ENCODE data around the gene LEAP2.

DNA sequence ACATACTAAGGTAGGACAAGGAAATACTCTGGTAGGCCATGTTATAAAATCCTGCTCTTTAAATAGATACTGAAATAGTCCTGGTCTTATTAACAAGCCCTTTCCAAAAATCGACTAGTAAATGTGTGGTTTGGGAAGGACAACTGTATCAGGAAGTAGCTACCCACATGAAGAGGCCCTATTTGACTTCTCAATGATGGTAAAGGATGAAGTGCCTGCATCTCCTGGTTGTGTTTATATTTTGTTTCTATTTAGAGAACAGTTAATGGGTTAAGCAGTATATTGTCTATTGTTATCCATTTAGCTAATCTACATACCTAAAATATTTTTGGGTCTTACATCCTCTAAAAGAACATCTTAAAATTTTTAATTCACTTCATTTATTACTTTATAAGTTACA is 19.7 kb upstream of the LEAP2 start:
- TF ChIP-seq ZNF433 (tag by site-specific recombination; IDR thresholded peaks at IDR 0.05; ENCODE audit: low read depth) (no peak), YY1 (tag by site-specific recombination; IDR thresholded peaks at IDR 0.05) (no peak), ZNF514 (tag by site-specific recombination; IDR thresholded peaks at IDR 0.05) (no peak), SETDB1 (IDR thresholded peaks at IDR 0.05; ENCODE audit: insufficient read length, low read length) (no peak), ZNF335 (tag by site-specific recombination; conservative IDR thresholded peaks at IDR 0.05) (peak; percentile 48; the same call in 1 of the 2 replicates), ZNF23 (tag by site-specific recombination; IDR thresholded peaks at IDR 0.05; ENCODE audit: borderline replicate concordance) (no peak)
- TF ChIP-seq, protein P1, sequence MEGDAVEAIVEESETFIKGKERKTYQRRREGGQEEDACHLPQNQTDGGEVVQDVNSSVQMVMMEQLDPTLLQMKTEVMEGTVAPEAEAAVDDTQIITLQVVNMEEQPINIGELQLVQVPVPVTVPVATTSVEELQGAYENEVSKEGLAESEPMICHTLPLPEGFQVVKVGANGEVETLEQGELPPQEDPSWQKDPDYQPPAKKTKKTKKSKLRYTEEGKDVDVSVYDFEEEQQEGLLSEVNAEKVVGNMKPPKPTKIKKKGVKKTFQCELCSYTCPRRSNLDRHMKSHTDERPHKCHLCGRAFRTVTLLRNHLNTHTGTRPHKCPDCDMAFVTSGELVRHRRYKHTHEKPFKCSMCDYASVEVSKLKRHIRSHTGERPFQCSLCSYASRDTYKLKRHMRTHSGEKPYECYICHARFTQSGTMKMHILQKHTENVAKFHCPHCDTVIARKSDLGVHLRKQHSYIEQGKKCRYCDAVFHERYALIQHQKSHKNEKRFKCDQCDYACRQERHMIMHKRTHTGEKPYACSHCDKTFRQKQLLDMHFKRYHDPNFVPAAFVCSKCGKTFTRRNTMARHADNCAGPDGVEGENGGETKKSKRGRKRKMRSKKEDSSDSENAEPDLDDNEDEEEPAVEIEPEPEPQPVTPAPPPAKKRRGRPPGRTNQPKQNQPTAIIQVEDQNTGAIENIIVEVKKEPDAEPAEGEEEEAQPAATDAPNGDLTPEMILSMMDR (tag by site-specific recombination; IDR thresholded peaks at IDR 0.05), result no peak
- TF ChIP-seq, protein P2, sequence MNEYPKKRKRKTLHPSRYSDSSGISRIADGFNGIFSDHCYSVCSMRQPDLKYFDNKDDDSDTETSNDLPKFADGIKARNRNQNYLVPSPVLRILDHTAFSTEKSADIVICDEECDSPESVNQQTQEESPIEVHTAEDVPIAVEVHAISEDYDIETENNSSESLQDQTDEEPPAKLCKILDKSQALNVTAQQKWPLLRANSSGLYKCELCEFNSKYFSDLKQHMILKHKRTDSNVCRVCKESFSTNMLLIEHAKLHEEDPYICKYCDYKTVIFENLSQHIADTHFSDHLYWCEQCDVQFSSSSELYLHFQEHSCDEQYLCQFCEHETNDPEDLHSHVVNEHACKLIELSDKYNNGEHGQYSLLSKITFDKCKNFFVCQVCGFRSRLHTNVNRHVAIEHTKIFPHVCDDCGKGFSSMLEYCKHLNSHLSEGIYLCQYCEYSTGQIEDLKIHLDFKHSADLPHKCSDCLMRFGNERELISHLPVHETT (tag by site-specific recombination; IDR thresholded peaks at IDR 0.05), result no peak
- TF ChIP-seq, protein P3, sequence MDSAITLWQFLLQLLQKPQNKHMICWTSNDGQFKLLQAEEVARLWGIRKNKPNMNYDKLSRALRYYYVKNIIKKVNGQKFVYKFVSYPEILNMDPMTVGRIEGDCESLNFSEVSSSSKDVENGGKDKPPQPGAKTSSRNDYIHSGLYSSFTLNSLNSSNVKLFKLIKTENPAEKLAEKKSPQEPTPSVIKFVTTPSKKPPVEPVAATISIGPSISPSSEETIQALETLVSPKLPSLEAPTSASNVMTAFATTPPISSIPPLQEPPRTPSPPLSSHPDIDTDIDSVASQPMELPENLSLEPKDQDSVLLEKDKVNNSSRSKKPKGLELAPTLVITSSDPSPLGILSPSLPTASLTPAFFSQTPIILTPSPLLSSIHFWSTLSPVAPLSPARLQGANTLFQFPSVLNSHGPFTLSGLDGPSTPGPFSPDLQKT (IDR thresholded peaks at IDR 0.05; ENCODE audit: borderline replicate concordance, low read depth, low read length), result no peak
- TF ChIP-seq, protein P4, sequence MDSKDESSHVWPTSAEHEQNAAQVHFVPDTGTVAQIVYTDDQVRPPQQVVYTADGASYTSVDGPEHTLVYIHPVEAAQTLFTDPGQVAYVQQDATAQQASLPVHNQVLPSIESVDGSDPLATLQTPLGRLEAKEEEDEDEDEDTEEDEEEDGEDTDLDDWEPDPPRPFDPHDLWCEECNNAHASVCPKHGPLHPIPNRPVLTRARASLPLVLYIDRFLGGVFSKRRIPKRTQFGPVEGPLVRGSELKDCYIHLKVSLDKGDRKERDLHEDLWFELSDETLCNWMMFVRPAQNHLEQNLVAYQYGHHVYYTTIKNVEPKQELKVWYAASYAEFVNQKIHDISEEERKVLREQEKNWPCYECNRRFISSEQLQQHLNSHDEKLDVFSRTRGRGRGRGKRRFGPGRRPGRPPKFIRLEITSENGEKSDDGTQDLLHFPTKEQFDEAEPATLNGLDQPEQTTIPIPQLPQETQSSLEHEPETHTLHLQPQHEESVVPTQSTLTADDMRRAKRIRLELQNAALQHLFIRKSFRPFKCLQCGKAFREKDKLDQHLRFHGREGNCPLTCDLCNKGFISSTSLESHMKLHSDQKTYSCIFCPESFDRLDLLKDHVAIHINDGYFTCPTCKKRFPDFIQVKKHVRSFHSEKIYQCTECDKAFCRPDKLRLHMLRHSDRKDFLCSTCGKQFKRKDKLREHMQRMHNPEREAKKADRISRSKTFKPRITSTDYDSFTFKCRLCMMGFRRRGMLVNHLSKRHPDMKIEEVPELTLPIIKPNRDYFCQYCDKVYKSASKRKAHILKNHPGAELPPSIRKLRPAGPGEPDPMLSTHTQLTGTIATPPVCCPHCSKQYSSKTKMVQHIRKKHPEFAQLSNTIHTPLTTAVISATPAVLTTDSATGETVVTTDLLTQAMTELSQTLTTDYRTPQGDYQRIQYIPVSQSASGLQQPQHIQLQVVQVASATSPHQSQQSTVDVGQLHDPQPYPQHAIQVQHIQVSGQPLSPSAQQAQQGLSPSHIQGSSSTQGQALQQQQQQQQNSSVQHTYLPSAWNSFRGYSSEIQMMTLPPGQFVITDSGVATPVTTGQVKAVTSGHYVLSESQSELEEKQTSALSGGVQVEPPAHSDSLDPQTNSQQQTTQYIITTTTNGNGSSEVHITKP (tag by site-specific recombination; IDR thresholded peaks at IDR 0.05), result no peak
- TF ChIP-seq, protein P5, sequence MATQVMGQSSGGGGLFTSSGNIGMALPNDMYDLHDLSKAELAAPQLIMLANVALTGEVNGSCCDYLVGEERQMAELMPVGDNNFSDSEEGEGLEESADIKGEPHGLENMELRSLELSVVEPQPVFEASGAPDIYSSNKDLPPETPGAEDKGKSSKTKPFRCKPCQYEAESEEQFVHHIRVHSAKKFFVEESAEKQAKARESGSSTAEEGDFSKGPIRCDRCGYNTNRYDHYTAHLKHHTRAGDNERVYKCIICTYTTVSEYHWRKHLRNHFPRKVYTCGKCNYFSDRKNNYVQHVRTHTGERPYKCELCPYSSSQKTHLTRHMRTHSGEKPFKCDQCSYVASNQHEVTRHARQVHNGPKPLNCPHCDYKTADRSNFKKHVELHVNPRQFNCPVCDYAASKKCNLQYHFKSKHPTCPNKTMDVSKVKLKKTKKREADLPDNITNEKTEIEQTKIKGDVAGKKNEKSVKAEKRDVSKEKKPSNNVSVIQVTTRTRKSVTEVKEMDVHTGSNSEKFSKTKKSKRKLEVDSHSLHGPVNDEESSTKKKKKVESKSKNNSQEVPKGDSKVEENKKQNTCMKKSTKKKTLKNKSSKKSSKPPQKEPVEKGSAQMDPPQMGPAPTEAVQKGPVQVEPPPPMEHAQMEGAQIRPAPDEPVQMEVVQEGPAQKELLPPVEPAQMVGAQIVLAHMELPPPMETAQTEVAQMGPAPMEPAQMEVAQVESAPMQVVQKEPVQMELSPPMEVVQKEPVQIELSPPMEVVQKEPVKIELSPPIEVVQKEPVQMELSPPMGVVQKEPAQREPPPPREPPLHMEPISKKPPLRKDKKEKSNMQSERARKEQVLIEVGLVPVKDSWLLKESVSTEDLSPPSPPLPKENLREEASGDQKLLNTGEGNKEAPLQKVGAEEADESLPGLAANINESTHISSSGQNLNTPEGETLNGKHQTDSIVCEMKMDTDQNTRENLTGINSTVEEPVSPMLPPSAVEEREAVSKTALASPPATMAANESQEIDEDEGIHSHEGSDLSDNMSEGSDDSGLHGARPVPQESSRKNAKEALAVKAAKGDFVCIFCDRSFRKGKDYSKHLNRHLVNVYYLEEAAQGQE (tag by site-specific recombination; IDR thresholded peaks at IDR 0.05), result no peak
